ENCODE data around the gene INTS6. TPM values are rescaled to one million over a fixed set of nuclear protein-coding genes. Genes with fewer than 3 reads are reported as not detected.

INTS6 gene
- total and polyA plus RNA-seq, 8 donors: 10.7 to 200 (median 13.7) TPM

- WGBS, 5 donors: 33 to 55% (median 42%) methylated on average over 1 of the region's 1 CpG
- peaks cover 0 to 14% (median 10%) of the 10 kb centered on the region in 4 donors for H3K36me3 ChIP-seq
- H3K27ac ChIP-seq: no peak overlapping the region
- TF ChIP-seq POLR2A (IDR thresholded peaks at IDR 0.05): no peak
- peak in 1 of 7 experiments; percentile 10 for TF ChIP-seq CTCF (IDR thresholded peaks at IDR 0.05)
- intact Hi-C loops (cut with DNase I; ENCODE audit: low total_unique reads): loop anchor here (10.0 kb wide), 1 partner anchor 350 kb away; no protein-coding TSS in a partner anchor
- H3K27me3 ChIP-seq: no peaks in the 10 kb centered on the region
- peak in 1 of 2 donors; percentile 51 for DNase-seq
- H3K9me3 ChIP-seq: no peaks in the 10 kb centered on the region
- H3K4me1 ChIP-seq: peaks cover 0 to 20% (median 10%) of the 10 kb centered on the region in 4 donors
- no peak overlapping the region for H3K4me3 ChIP-seq
Observed at GRCh38 chr13:51444922-51445321, 7.9 kb downstream of the INTS6 start.

GRCh38 chr13:51440381-51440780, 12.5 kb downstream of the INTS6 start:
- intact Hi-C loops (cut with DNase I; ENCODE audit: low total_unique reads): loop anchor here (10.0 kb wide), 1 partner anchor 354 kb away; no protein-coding TSS in a partner anchor

GRCh38 chr13:51437550-51438127, 15.2 kb downstream of the INTS6 start:
- no peaks in the 10 kb centered on the region for H3K27me3 ChIP-seq
- no peaks in the 10 kb centered on the region for H3K36me3 ChIP-seq
- TF ChIP-seq CTCF (IDR thresholded peaks at IDR 0.05) (no peak), POLR2AphosphoS5 (IDR thresholded peaks at IDR 0.05) (no peak), EP300 (IDR thresholded peaks at IDR 0.05) (no peak), POLR2A (IDR thresholded peaks at IDR 0.05) (no peak)
- no peak overlapping the region for H3K4me3 ChIP-seq
- H3K4me1 ChIP-seq: peaks cover 0 to 4% (median 0%) of the 10 kb centered on the region in 4 donors
- DNase-seq: no peak
- no peaks in the 10 kb centered on the region for H3K9me3 ChIP-seq
- intact Hi-C loops (cut with DNase I; ENCODE audit: low total_unique reads): no loop called here
- 77 to 86% (median 79%) methylated on average over 4 of the region's 4 CpGs for WGBS, 5 donors
- H3K27ac ChIP-seq: no peak overlapping the region

More at GRCh38 chr13:51440381-51440780, 12.5 kb downstream of the INTS6 start:
- H3K27ac ChIP-seq: no peak overlapping the region
- H3K27me3 ChIP-seq: no peaks in the 10 kb centered on the region
- WGBS, 5 donors: 92 to 100% (median 97%) methylated on average over 1 of the region's 1 CpG
- DNase-seq: no peak
- no peaks in the 10 kb centered on the region for H3K36me3 ChIP-seq
- no peaks in the 10 kb centered on the region for H3K9me3 ChIP-seq
- no peak overlapping the region for H3K4me3 ChIP-seq
- TF ChIP-seq POLR2A (IDR thresholded peaks at IDR 0.05) (no peak), POLR2AphosphoS5 (IDR thresholded peaks at IDR 0.05) (no peak), EP300 (IDR thresholded peaks at IDR 0.05) (no peak), CTCF (IDR thresholded peaks at IDR 0.05) (no peak)
- H3K4me1 ChIP-seq: peaks cover 0 to 4% (median 0%) of the 10 kb centered on the region in 4 donors

- H3K4me3 ChIP-seq: no peak overlapping the region
- no peaks in the 10 kb centered on the region for H3K9me3 ChIP-seq
- H3K27me3 ChIP-seq: no peaks in the 10 kb centered on the region
- intact Hi-C loops (cut with DNase I; ENCODE audit: low total_unique reads): no loop called here
- H3K36me3 ChIP-seq: peaks cover 0 to 3% (median 1%) of the 10 kb centered on the region in 4 donors
- peak in 4 of 7 experiments; percentile 19 to 51 (median 34) for TF ChIP-seq CTCF (IDR thresholded peaks at IDR 0.05)
- no peak for TF ChIP-seq POLR2A (IDR thresholded peaks at IDR 0.05)
- TF ChIP-seq POLR2AphosphoS5 (IDR thresholded peaks at IDR 0.05): no peak
- no peak overlapping the region for H3K27ac ChIP-seq
- H3K4me1 ChIP-seq: peaks cover 0 to 4% (median 0%) of the 10 kb centered on the region in 4 donors
- DNase-seq: peak in 1 of 2 donors; percentile 49
- WGBS, 5 donors: 0 to 2% (median 0%) methylated on average over 1 of the region's 1 CpG
Observed at GRCh38 chr13:51435002-51435578, 17.7 kb downstream of the INTS6 start.
